Right kidney (tissue), 9 donors: ENCODE data around the gene PDLIM1.

Source experiments
- DNase-seq: peaks from one replicate; pipeline ENCODE4 v3.0.0-alpha.2; 2016
- long read RNA-seq, 8 donors: transcript quantifications; one replicate each; lab custom pipeline, GENCODE V29; 2026

PDLIM1 gene
- long read RNA-seq, donor 1, transcript PDLIM1-201 (7 exons, 1,452 nt) = major isoform, 30 of 47 reads
- long read RNA-seq, donor 1, partial matches to known transcripts = 17 of 47 reads
- long read RNA-seq, donor 1, other reads (novel, unspliced or antisense) = 0 of 47 reads
- long read RNA-seq, donor 2, transcript PDLIM1-201 (7 exons, 1,452 nt) = major isoform, 21 of 23 reads
- long read RNA-seq, donor 2, partial matches to known transcripts = 0 of 23 reads
- long read RNA-seq, donor 2, other reads (novel, unspliced or antisense) = 0 of 23 reads
- long read RNA-seq, donor 3, transcript PDLIM1-201 (7 exons, 1,452 nt) = major isoform, 27 of 38 reads
- long read RNA-seq, donor 3, partial matches to known transcripts = 7 of 38 reads
- long read RNA-seq, donor 3, other reads (novel, unspliced or antisense) = 0 of 38 reads
- long read RNA-seq, donor 4, transcript PDLIM1-201 (7 exons, 1,452 nt) = major isoform, 18 of 21 reads
- long read RNA-seq, donor 4, partial matches to known transcripts = 0 of 21 reads
- long read RNA-seq, donor 4, other reads (novel, unspliced or antisense) = 0 of 21 reads
- long read RNA-seq, donor 5, transcript PDLIM1-201 (7 exons, 1,452 nt) = major isoform, 26 of 39 reads
- long read RNA-seq, donor 5, partial matches to known transcripts = 13 of 39 reads
- long read RNA-seq, donor 5, other reads (novel, unspliced or antisense) = 0 of 39 reads
- long read RNA-seq, donor 6, transcript PDLIM1-201 (7 exons, 1,452 nt) = major isoform, 11 of 19 reads
- long read RNA-seq, donor 6, partial matches to known transcripts = 6 of 19 reads
- long read RNA-seq, donor 6, other reads (novel, unspliced or antisense) = 0 of 19 reads
- long read RNA-seq, donor 7, transcript PDLIM1-201 (7 exons, 1,452 nt) = major isoform, 44 of 86 reads
- long read RNA-seq, donor 7, partial matches to known transcripts = 39 of 86 reads
- long read RNA-seq, donor 7, other reads (novel, unspliced or antisense) = 0 of 86 reads
- long read RNA-seq, donor 8, transcript PDLIM1-201 (7 exons, 1,452 nt) = major isoform, 30 of 32 reads
- long read RNA-seq, donor 8, partial matches to known transcripts = 0 of 32 reads
- long read RNA-seq, donor 8, other reads (novel, unspliced or antisense) = 0 of 32 reads

GRCh38 chr10:95290461-95291364 lies at the start of gene PDLIM1:
PDLIM1 (minus strand) TSS chr10:95291003; CDS start chr10:95290915, 88 bp downstream.
- peak; percentile 82 for DNase-seq

GRCh38 chr10:95339863-95340262 lies 49.1 kb upstream of the PDLIM1 start:
- no peak for DNase-seq

- no peak for DNase-seq
Measured at GRCh38 chr10:95337423-95338160, 46.8 kb upstream of the PDLIM1 start.

- DNase-seq = no peak
Measured at GRCh38 chr10:95336702-95337101, 45.9 kb upstream of the PDLIM1 start.

- no peak for DNase-seq
Measured at GRCh38 chr10:95335933-95336699, 45.3 kb upstream of the PDLIM1 start.

- no peak for DNase-seq
Measured at GRCh38 chr10:95334805-95335144, 44.0 kb upstream of the PDLIM1 start.

GRCh38 chr10:95333997-95334804 lies 43.4 kb upstream of the PDLIM1 start:
- no peak for DNase-seq

- DNase-seq = no peak
Measured at GRCh38 chr10:95332666-95333249, 42.0 kb upstream of the PDLIM1 start.

GRCh38 chr10:95331596-95332130 lies 40.9 kb upstream of the PDLIM1 start:
- DNase-seq = no peak

GRCh38 chr10:95330966-95331453 lies 40.2 kb upstream of the PDLIM1 start:
- no peak for DNase-seq

- DNase-seq = no peak
Measured at GRCh38 chr10:95329296-95329695, 38.5 kb upstream of the PDLIM1 start.

- DNase-seq = no peak
Measured at GRCh38 chr10:95328013-95328412, 37.2 kb upstream of the PDLIM1 start.

- DNase-seq = no peak
Measured at GRCh38 chr10:95327367-95327766, 36.6 kb upstream of the PDLIM1 start.

- DNase-seq = no peak
Measured at GRCh38 chr10:95326396-95326795, 35.6 kb upstream of the PDLIM1 start.

GRCh38 chr10:95325863-95326262 lies 35.1 kb upstream of the PDLIM1 start:
- DNase-seq = no peak

GRCh38 chr10:95324436-95325268 lies 33.8 kb upstream of the PDLIM1 start:
- no peak for DNase-seq

GRCh38 chr10:95321554-95322301 lies 30.9 kb upstream of the PDLIM1 start:
- DNase-seq = no peak
